HEK293T (cell line): ENCODE measurements around the gene AKAP9.

ENCODE experiments used
- BHLHE40 ChIP-seq: fragments of 450-650 bp; IDR thresholded peaks from 2 replicates; pipeline ENCODE4 v1.6.1; 2016; ENCODE audit warnings: mild to moderate bottlenecking, moderate library complexity, borderline replicate concordance
- L3MBTL2 ChIP-seq: fragments of 450-650 bp; conservative IDR thresholded peaks from 2 replicates; pipeline ENCODE4 v1.6.1; 2016; ENCODE audit warnings: mild to moderate bottlenecking
- PKNOX1 ChIP-seq: fragments of 450-650 bp; IDR thresholded peaks from 2 replicates; pipeline ENCODE4 v1.6.1; 2016
- SUZ12 ChIP-seq: fragments of 450-650 bp; IDR thresholded peaks from 2 replicates; pipeline ENCODE4 v1.6.1; 2016; ENCODE audit warnings: mild to moderate bottlenecking
- TARDBP ChIP-seq: fragments of 450-650 bp; IDR thresholded peaks from 2 replicates; pipeline ENCODE4 v1.6.1; 2016

GRCh38 chr7:91913612-91914011, 27.1 kb upstream of the AKAP9 start:
- no peak for TF ChIP-seq L3MBTL2
- TF ChIP-seq BHLHE40: no peak
- no peak for TF ChIP-seq TARDBP
- TF ChIP-seq PKNOX1: no peak
- TF ChIP-seq SUZ12: no peak
